A549 (cell line): ENCODE results near the gene MARCHF10.

Experiments
- CTCF ChIP-seq: fragments of >200 bp; sonication (Bioruptor Twin); formaldehyde crosslinking; IDR thresholded peaks from 3 replicates; pipeline ENCODE4 v1.5.1; 2016
- ESRRA ChIP-seq: fragments of 150-350 bp; IDR thresholded peaks from 2 replicates; pipeline ENCODE4 v1.6.1; 2014; ENCODE audit warnings: mild to moderate bottlenecking, low read length, borderline replicate concordance
- TF ChIP-seq, protein P1 (sequence below): IDR thresholded peaks from 2 replicates; pipeline ENCODE4 v1.6.1; 2012

DNA sequence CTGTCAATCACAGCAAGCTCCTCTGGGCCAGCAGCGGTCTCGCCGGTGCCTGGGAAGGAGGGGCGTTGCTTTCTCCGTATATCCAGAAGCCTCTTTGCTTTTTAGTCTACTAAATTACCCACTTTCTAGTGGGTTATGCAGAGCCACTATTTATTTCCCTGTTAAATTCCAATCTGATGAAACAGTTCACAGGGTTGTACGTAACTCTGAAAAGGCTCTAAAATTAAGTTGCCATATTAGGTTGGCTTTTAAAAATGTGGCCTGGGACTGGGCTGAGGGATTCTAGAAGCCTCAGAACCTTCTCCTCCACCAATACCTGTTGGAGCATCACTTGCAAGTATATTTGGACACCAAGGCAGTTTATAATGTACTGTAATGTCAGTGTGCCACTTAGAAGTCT is 27.2 kb downstream of the MARCHF10 start:
- TF ChIP-seq, protein P1, sequence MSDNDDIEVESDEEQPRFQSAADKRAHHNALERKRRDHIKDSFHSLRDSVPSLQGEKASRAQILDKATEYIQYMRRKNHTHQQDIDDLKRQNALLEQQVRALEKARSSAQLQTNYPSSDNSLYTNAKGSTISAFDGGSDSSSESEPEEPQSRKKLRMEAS: no peak
- TF ChIP-seq CTCF (no peak), ESRRA (no peak)
